T follicular helper cell (primary cell): ENCODE measurements around the gene FBXO30.

Experiments
- DNase-seq: peaks from one replicate; pipeline ENCODE4 v3.0.0-alpha.2; 2020; ENCODE audit warnings: low read depth

Gene FBXO30

GRCh38 chr6:145755682-145756081 lies 58.9 kb downstream of the FBXO30 start:
- DNase-seq = no peak

- DNase-seq = no peak
Measured at GRCh38 chr6:145752638-145753037, 62.0 kb downstream of the FBXO30 start.

GRCh38 chr6:145749632-145750031 lies 65.0 kb downstream of the FBXO30 start:
- no peak for DNase-seq

DNA sequence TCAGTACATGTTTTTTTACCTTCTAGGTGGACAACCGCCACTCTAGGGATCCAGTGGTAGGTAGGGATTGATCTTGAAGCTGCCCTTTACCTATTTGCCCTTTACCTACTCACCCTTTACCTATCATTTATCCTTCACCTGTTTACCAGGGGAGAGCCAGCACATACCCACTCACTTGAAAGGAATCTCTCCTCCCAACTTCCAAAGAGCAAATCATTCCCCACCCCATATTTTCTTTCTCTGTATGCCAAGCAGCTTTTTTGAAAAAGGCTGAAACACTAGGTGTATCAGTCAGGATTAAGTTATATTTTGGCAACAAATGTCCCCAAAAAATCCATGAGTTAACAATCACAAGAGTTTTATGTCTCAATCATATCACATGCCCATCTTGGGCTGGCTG lies 68.7 kb downstream of the FBXO30 start:
- DNase-seq = no peak

GRCh38 chr6:145744619-145745018 lies 70.0 kb downstream of the FBXO30 start:
- DNase-seq = no peak
